A673 (cell line): ENCODE measurements around the gene SLC25A13.

Experiments used
- EZH2 ChIP-seq: fragments of 200-600 bp; sonication (generic); IDR thresholded peaks from 2 replicates; pipeline ENCODE4 v1.6.1; 2017; ENCODE audit warnings: borderline replicate concordance, low read depth, mild to moderate bottlenecking, mixed read lengths, antibody characterized with exemption, low read length; ENCODE audit not compliant: poor library complexity, severe bottlenecking
- TF ChIP-seq, protein P1 (sequence below): fragments of 300-800, 200-600 bp; sonication (generic); conservative IDR thresholded peaks from 2 replicates; pipeline ENCODE4 v1.5.1; 2017; ENCODE audit warnings: low read depth, mild to moderate bottlenecking, antibody characterized with exemption, low read length, moderate library complexity, mixed read lengths

DNA sequence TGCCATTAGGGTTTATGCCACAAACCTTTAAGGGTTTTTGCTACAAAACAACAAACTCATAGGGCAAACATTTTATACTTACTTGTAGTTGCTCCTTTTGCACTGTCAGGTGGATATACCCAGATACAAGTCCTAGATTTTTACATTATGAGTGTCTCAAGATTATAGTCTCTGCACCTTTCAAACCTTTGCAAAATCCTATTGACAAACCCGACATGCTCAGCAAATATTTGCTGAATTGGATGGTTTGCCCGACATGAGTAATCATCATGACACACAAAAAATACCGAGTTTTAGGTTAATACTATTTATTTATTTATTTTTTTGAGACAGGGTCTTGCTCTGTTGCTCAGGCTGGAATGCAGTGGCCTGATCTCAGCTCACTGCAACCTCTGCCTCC lies 117.3 kb downstream of the SLC25A13 start:
- TF ChIP-seq, protein P1, sequence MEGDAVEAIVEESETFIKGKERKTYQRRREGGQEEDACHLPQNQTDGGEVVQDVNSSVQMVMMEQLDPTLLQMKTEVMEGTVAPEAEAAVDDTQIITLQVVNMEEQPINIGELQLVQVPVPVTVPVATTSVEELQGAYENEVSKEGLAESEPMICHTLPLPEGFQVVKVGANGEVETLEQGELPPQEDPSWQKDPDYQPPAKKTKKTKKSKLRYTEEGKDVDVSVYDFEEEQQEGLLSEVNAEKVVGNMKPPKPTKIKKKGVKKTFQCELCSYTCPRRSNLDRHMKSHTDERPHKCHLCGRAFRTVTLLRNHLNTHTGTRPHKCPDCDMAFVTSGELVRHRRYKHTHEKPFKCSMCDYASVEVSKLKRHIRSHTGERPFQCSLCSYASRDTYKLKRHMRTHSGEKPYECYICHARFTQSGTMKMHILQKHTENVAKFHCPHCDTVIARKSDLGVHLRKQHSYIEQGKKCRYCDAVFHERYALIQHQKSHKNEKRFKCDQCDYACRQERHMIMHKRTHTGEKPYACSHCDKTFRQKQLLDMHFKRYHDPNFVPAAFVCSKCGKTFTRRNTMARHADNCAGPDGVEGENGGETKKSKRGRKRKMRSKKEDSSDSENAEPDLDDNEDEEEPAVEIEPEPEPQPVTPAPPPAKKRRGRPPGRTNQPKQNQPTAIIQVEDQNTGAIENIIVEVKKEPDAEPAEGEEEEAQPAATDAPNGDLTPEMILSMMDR, result no peak
- TF ChIP-seq EZH2, result no peak
